ENCODE measurements around the gene TNFSF13.

Gene TNFSF13

DNA sequence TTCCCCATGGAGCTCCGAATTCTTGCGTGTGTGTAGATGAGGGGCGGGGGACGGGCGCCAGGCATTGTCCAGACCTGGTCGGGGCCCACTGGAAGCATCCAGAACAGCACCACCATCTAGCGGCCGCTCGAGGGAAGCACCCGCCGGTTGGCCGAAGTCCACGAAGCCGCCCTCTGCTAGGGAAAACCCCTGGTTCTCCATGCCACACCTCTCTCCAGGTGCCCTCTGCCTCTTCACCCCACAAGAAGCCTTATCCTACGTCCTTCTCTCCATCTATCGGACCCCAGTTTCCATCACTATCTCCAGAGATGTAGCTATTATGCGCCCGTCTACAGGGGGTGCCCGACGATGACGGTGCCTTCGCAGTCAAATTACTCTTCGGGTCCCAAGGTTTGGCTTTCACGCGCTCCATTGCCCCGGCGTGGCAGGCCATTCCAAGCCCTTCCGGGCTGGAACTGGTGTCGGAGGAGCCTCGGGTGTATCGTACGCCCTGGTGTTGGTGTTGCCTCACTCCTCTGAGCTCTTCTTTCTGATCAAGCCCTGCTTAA lies 2.6 kb downstream of the TNFSF13 start:
- Histone ChIP-seq H2AK5ac (ENCODE audit: low read depth, low read length) (peak overlapping the region; percentile 12), H2BK5ac (ENCODE audit: low read length) (peak overlapping the region; percentile 58), H3K27me3 (ENCODE audit: control insufficient read depth in 3 of 3, insufficient read depth in 3 of 3, low read depth in 1 of 3, low read length in 3 of 3) (no peaks in the 10 kb centered on the region), H3K4me2 (ENCODE audit: insufficient read depth, low read length, poor library complexity, severe bottlenecking) (peak overlapping the region; percentile 95), H3K79me1 (ENCODE audit: low read depth, low read length) (peaks cover 9% of the 10 kb centered on the region), H2AFZ (ENCODE audit: low read length) (peak overlapping the region; percentile 94), H3K4ac (ENCODE audit: low read length) (no peak overlapping the region), H4K8ac (ENCODE audit: low read depth, low read length) (no peak overlapping the region), H2BK12ac (ENCODE audit: low read length) (peak overlapping the region; percentile 7), H3K9me3 (replicated peaks in 1 of 2; ENCODE audit: control insufficient read depth in 2 of 2, insufficient read depth in 1 of 2, low read depth in 1 of 2, low read length in 2 of 2) (no peaks in the 10 kb centered on the region), H2BK15ac (ENCODE audit: low read length) (no peak overlapping the region), H3K4me3 (ENCODE audit: low read length in 2 of 2) (peak overlapping the region; percentile 82 to 86), H3K4me1 (ENCODE audit: control insufficient read depth in 2 of 2, insufficient read depth in 1 of 2, low read depth in 1 of 2, low read length in 2 of 2) (peaks cover 24 to 25% of the 10 kb centered on the region in 2 donors), H3K18ac (ENCODE audit: low read length) (peak overlapping the region; percentile 85), H2BK120ac (ENCODE audit: low read depth, low read length) (no peak overlapping the region), H3K9ac (ENCODE audit: low read depth, low read length, poor library complexity) (peak overlapping the region; percentile 85), H4K91ac (ENCODE audit: low read depth, low read length, poor library complexity) (no peak overlapping the region), H3K27ac (replicated peaks; ENCODE audit: low read length) (peak overlapping the region; percentile 31), H3K36me3 (replicated peaks in 1 of 2; ENCODE audit: control insufficient read depth in 2 of 2, insufficient read depth in 2 of 2, low read length in 2 of 2) (peaks cover 19 to 29% of the 10 kb centered on the region in 2 donors), H3K14ac (ENCODE audit: low read length) (no peak overlapping the region), H3K23ac (ENCODE audit: low read depth, low read length, poor library complexity) (no peak overlapping the region)
- WGBS, 2 donors (ENCODE audit: extremely low coverage in 2 of 2, insufficient read length in 2 of 2, insufficient replicate concordance in 1 of 2), result no CpG with 5 or more reads among the region's 32 CpGs
- DNase-seq (ENCODE audit: low spot score), result peak; percentile 81

DNA sequence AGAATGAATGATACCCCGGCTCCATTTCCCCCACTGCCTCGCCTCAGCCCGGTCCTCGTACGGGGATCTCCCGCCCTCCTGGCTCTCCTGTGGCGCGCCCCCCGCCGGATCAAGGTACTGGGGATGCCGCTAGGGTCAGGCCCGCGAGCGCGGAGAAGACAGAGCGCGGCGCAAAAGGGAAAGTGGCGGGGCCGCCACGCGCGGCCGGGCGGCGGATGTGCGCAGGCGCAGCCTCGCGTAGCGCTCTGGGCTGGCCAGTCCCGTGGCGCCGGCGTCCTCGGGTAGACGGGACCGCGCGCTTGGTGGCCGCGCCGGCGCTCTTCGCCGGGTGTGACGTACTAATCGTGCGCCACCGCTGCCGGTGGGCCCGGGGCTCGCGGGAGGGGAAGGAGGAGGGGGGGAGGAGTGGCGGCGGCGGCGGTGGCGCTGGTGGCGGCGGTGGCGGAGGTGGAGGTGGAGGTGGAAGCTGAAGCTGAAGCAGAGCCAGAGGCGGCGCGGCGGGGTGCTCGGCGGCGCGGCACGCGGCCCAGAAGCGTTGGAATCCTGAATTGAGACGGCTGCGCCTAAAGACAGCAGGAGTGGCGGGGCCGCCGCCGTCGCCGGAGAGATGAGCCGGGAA lies 3.1 kb downstream of the TNFSF13 start, which contains the start of gene SENP3:
Gene SENP3 (plus strand): TSS at position 331 of the 619 bp plus-strand sequence. CDS start 1,158 bp downstream, outside the sequence.
- peak within 1 kb of the TSS; percentile 85 to 86 for H3K4me3 ChIP-seq (ENCODE audit: low read length in 2 of 2)
- WGBS, 2 donors (ENCODE audit: extremely low coverage in 2 of 2, insufficient read length in 2 of 2, insufficient replicate concordance in 1 of 2), result no CpG with 5 or more reads among the region's 82 CpGs

DNA sequence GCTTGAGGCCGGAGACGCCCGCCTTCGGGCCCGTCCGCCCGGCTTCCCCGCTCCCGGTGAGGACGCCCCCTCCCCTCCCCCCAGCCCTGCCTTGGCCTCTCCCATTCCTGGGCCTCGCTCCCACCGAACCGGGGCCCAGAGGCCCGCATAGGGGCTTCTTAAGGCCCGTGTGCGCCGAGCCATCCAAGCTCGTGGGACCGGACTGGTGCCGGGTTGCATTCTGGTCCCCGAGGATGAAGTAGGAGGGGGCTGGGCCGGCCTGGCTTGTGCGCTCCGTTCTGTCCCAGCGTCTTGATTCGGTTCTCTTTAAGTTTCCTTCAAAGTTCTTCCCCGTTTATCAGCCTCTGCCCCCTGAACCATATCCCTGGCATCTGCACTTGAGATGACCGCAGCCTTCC lies 3.7 kb downstream of the TNFSF13 start:
- WGBS, 2 donors (ENCODE audit: extremely low coverage in 2 of 2, insufficient read length in 2 of 2, insufficient replicate concordance in 1 of 2), result no CpG with 5 or more reads among the region's 28 CpGs
- H3K4ac ChIP-seq (ENCODE audit: low read length), result no peak overlapping the region
- H3K4me3 ChIP-seq (ENCODE audit: low read length in 2 of 2), result peak overlapping the region; percentile 85 to 86
- no peak overlapping the region for H2BK15ac ChIP-seq (ENCODE audit: low read length)
- no peak overlapping the region for H3K27ac ChIP-seq (replicated peaks; ENCODE audit: low read length)
- peak overlapping the region; percentile 82 for H3K4me2 ChIP-seq (ENCODE audit: insufficient read depth, low read length, poor library complexity, severe bottlenecking)
- H3K14ac ChIP-seq (ENCODE audit: low read length), result no peak overlapping the region
- DNase-seq (ENCODE audit: low spot score), result no peak
- H2BK120ac ChIP-seq (ENCODE audit: low read depth, low read length), result peak overlapping the region; percentile 29
- H2AFZ ChIP-seq (ENCODE audit: low read length), result peak overlapping the region; percentile 94
- H3K36me3 ChIP-seq (replicated peaks in 1 of 2; ENCODE audit: control insufficient read depth in 2 of 2, insufficient read depth in 2 of 2, low read length in 2 of 2), result peaks cover 23 to 40% of the 10 kb centered on the region in 2 donors
- H3K18ac ChIP-seq (ENCODE audit: low read length), result no peak overlapping the region
- peaks cover 24 to 25% of the 10 kb centered on the region in 2 donors for H3K4me1 ChIP-seq (ENCODE audit: control insufficient read depth in 2 of 2, insufficient read depth in 1 of 2, low read depth in 1 of 2, low read length in 2 of 2)
- peaks cover 8% of the 10 kb centered on the region for H3K79me1 ChIP-seq (ENCODE audit: low read depth, low read length)
- no peaks in the 10 kb centered on the region for H3K9me3 ChIP-seq (replicated peaks in 1 of 2; ENCODE audit: control insufficient read depth in 2 of 2, insufficient read depth in 1 of 2, low read depth in 1 of 2, low read length in 2 of 2)
- no peaks in the 10 kb centered on the region for H3K27me3 ChIP-seq (ENCODE audit: control insufficient read depth in 3 of 3, insufficient read depth in 3 of 3, low read depth in 1 of 3, low read length in 3 of 3)
- no peak overlapping the region for H2BK12ac ChIP-seq (ENCODE audit: low read length)
- no peak overlapping the region for H3K23ac ChIP-seq (ENCODE audit: low read depth, low read length, poor library complexity)
- no peak overlapping the region for H4K91ac ChIP-seq (ENCODE audit: low read depth, low read length, poor library complexity)
- peak overlapping the region; percentile 58 for H2BK5ac ChIP-seq (ENCODE audit: low read length)
- H2AK5ac ChIP-seq (ENCODE audit: low read depth, low read length), result peak overlapping the region; percentile 27
- peak overlapping the region; percentile 81 for H3K9ac ChIP-seq (ENCODE audit: low read depth, low read length, poor library complexity)
- no peak overlapping the region for H4K8ac ChIP-seq (ENCODE audit: low read depth, low read length)

More for the DNA sequence above, 3.1 kb downstream of the TNFSF13 start, which contains the start of gene SENP3:
- no peak within 1 kb of the TSS for H4K91ac ChIP-seq (ENCODE audit: low read depth, low read length, poor library complexity)
- peaks cover 9% of the 10 kb centered on the region for H3K79me1 ChIP-seq (ENCODE audit: low read depth, low read length)
- no peak within 1 kb of the TSS for H4K8ac ChIP-seq (ENCODE audit: low read depth, low read length)
- peak; percentile 94 for DNase-seq (ENCODE audit: low spot score)
- peak within 1 kb of the TSS; percentile 97 for H3K18ac ChIP-seq (ENCODE audit: low read length)
- H2BK5ac ChIP-seq (ENCODE audit: low read length), result peak within 1 kb of the TSS; percentile 58
- peak within 1 kb of the TSS; percentile 7 for H2BK12ac ChIP-seq (ENCODE audit: low read length)
- H3K27me3 ChIP-seq (ENCODE audit: control insufficient read depth in 3 of 3, insufficient read depth in 3 of 3, low read depth in 1 of 3, low read length in 3 of 3), result no peaks in the 10 kb centered on the region
- H3K4me2 ChIP-seq (ENCODE audit: insufficient read depth, low read length, poor library complexity, severe bottlenecking), result peak within 1 kb of the TSS; percentile 95
- no peak within 1 kb of the TSS for H2BK15ac ChIP-seq (ENCODE audit: low read length)
- peak within 1 kb of the TSS; percentile 81 for H3K23ac ChIP-seq (ENCODE audit: low read depth, low read length, poor library complexity)
- peak within 1 kb of the TSS; percentile 27 for H2AK5ac ChIP-seq (ENCODE audit: low read depth, low read length)
- H3K4me1 ChIP-seq (ENCODE audit: control insufficient read depth in 2 of 2, insufficient read depth in 1 of 2, low read depth in 1 of 2, low read length in 2 of 2), result peaks cover 24 to 25% of the 10 kb centered on the region in 2 donors
- peak within 1 kb of the TSS; percentile 95 for H3K9ac ChIP-seq (ENCODE audit: low read depth, low read length, poor library complexity)
- no peaks in the 10 kb centered on the region for H3K9me3 ChIP-seq (replicated peaks in 1 of 2; ENCODE audit: control insufficient read depth in 2 of 2, insufficient read depth in 1 of 2, low read depth in 1 of 2, low read length in 2 of 2)
- H2AFZ ChIP-seq (ENCODE audit: low read length), result peak within 1 kb of the TSS; percentile 94
- H3K14ac ChIP-seq (ENCODE audit: low read length), result no peak within 1 kb of the TSS
- H3K36me3 ChIP-seq (replicated peaks in 1 of 2; ENCODE audit: control insufficient read depth in 2 of 2, insufficient read depth in 2 of 2, low read length in 2 of 2), result peaks cover 19 to 35% of the 10 kb centered on the region in 2 donors
- no peak within 1 kb of the TSS for H3K4ac ChIP-seq (ENCODE audit: low read length)
- peak within 1 kb of the TSS; percentile 66 for H3K27ac ChIP-seq (replicated peaks; ENCODE audit: low read length)
- H2BK120ac ChIP-seq (ENCODE audit: low read depth, low read length), result peak within 1 kb of the TSS; percentile 29

DNA sequence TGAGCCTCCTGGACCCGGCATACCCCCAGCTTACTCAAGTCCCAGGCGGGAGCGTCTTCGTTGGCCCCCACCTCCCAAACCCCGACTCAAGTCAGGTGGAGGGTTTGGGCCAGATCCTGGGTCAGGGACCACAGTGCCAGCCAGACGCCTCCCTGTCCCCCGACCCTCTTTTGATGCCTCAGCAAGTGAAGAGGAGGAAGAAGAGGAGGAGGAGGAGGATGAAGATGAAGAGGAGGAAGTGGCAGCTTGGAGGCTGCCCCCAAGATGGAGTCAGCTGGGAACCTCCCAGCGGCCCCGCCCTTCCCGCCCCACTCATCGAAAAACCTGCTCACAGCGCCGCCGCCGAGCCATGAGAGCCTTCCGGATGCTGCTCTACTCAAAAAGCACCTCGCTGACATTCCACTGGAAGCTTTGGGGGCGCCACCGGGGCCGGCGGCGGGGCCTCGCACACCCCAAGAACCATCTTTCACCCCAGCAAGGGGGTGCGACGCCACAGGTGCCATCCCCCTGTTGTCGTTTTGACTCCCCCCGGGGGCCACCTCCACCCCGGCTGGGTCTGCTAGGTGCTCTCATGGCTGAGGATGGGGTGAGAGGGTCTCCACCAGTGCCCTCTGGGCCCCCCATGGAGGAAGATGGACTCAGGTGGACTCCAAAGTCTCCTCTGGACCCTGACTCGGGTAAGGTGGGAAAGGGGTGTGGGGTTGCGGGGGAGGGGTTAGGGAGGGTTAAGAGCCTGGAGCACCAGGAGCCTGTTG lies 4.7 kb downstream of the TNFSF13 start:
- no peak overlapping the region for H2AFZ ChIP-seq (ENCODE audit: low read length)

More for the DNA sequence above, 4.7 kb downstream of the TNFSF13 start:
- Histone ChIP-seq H3K27me3 (ENCODE audit: control insufficient read depth in 3 of 3, insufficient read depth in 3 of 3, low read depth in 1 of 3, low read length in 3 of 3) (no peaks in the 10 kb centered on the region), H2BK15ac (ENCODE audit: low read length) (no peak overlapping the region), H2BK12ac (ENCODE audit: low read length) (no peak overlapping the region), H3K4me3 (ENCODE audit: low read length in 2 of 2) (peak overlapping the region in 1 of 2 donors; percentile 86), H2AK5ac (ENCODE audit: low read depth, low read length) (no peak overlapping the region), H3K4ac (ENCODE audit: low read length) (no peak overlapping the region), H2BK5ac (ENCODE audit: low read length) (no peak overlapping the region), H3K9ac (ENCODE audit: low read depth, low read length, poor library complexity) (peak overlapping the region; percentile 14), H3K14ac (ENCODE audit: low read length) (no peak overlapping the region), H3K4me2 (ENCODE audit: insufficient read depth, low read length, poor library complexity, severe bottlenecking) (no peak overlapping the region), H4K91ac (ENCODE audit: low read depth, low read length, poor library complexity) (no peak overlapping the region), H3K4me1 (ENCODE audit: control insufficient read depth in 2 of 2, insufficient read depth in 1 of 2, low read depth in 1 of 2, low read length in 2 of 2) (peaks cover 17 to 19% of the 10 kb centered on the region in 2 donors), H3K18ac (ENCODE audit: low read length) (no peak overlapping the region), H3K79me1 (ENCODE audit: low read depth, low read length) (peaks cover 8% of the 10 kb centered on the region), H3K23ac (ENCODE audit: low read depth, low read length, poor library complexity) (no peak overlapping the region), H2BK120ac (ENCODE audit: low read depth, low read length) (no peak overlapping the region), H3K36me3 (replicated peaks in 1 of 2; ENCODE audit: control insufficient read depth in 2 of 2, insufficient read depth in 2 of 2, low read length in 2 of 2) (peaks cover 24 to 45% of the 10 kb centered on the region in 2 donors), H4K8ac (ENCODE audit: low read depth, low read length) (no peak overlapping the region), H3K9me3 (replicated peaks in 1 of 2; ENCODE audit: control insufficient read depth in 2 of 2, insufficient read depth in 1 of 2, low read depth in 1 of 2, low read length in 2 of 2) (no peaks in the 10 kb centered on the region), H3K27ac (replicated peaks; ENCODE audit: low read length) (no peak overlapping the region)
- no CpG with 5 or more reads among the region's 30 CpGs for WGBS, 2 donors (ENCODE audit: extremely low coverage in 2 of 2, insufficient read length in 2 of 2, insufficient replicate concordance in 1 of 2)
- no peak for DNase-seq (ENCODE audit: low spot score)
